ENCODE measurements around the gene WNT9B. TPM values are rescaled to one million over a fixed set of nuclear protein-coding genes. Genes with fewer than 3 reads are reported as not detected.

WNT9B gene
- total RNA-seq, 1 experiment from 2014 or later, result not detected

- H3K4me1 ChIP-seq (ENCODE audit: insufficient read depth, low read length, poor library complexity, severe bottlenecking), result no peaks in the 10 kb centered on the region
- TF ChIP-seq CTCF (conservative IDR thresholded peaks at IDR 0.05; ENCODE audit: low read depth, low read length) (no peak), EZH2 (IDR thresholded peaks at IDR 0.05; ENCODE audit: borderline replicate concordance, low read depth, low read length, poor library complexity, severe bottlenecking) (no peak)
- no peaks in the 10 kb centered on the region for H3K27me3 ChIP-seq (replicated peaks; ENCODE audit: insufficient read depth, low read depth, low read length, poor library complexity)
- ChIA-PET CTCF (no interaction called here), POLR2A (ENCODE audit: low non-redundant PET) (no interaction called here)
- no peaks in the 10 kb centered on the region for H3K9me3 ChIP-seq (ENCODE audit: low read depth, low read length, poor library complexity, severe bottlenecking)
- intact Hi-C loops (cut with micrococcal nuclease; ENCODE audit: unreplicated experiment), result no loop called here
- BruUV-seq (replicated peaks), result no TSS peak
- no peak overlapping the region for H3K27ac ChIP-seq (ENCODE audit: low read depth, low read length, poor library complexity, severe bottlenecking)
- DNase-seq (ENCODE audit: low spot score), result no peak
- H3K36me3 ChIP-seq (ENCODE audit: insufficient read depth, low read length, poor library complexity, severe bottlenecking), result no peaks in the 10 kb centered on the region
- no peak overlapping the region for H3K4me3 ChIP-seq (ENCODE audit: low read depth, low read length, poor library complexity, severe bottlenecking)
These were observed 8.6 kb downstream of the WNT9B start for GRCh38 chr17:46859996-46860395.

GRCh38 chr17:46862949-46863348 lies 11.6 kb downstream of the WNT9B start:
- BruUV-seq (replicated peaks), result no TSS peak

GRCh38 chr17:46863383-46864121 lies 12.2 kb downstream of the WNT9B start:
- Histone ChIP-seq H3K9me3 (ENCODE audit: low read depth, low read length, poor library complexity, severe bottlenecking) (no peaks in the 10 kb centered on the region), H3K27me3 (replicated peaks; ENCODE audit: insufficient read depth, low read depth, low read length, poor library complexity) (no peaks in the 10 kb centered on the region), H3K4me3 (ENCODE audit: low read depth, low read length, poor library complexity, severe bottlenecking) (no peak overlapping the region), H3K27ac (ENCODE audit: low read depth, low read length, poor library complexity, severe bottlenecking) (no peak overlapping the region), H3K36me3 (ENCODE audit: insufficient read depth, low read length, poor library complexity, severe bottlenecking) (no peaks in the 10 kb centered on the region), H3K4me1 (ENCODE audit: insufficient read depth, low read length, poor library complexity, severe bottlenecking) (no peaks in the 10 kb centered on the region)
- intact Hi-C loops (cut with micrococcal nuclease; ENCODE audit: unreplicated experiment), result no loop called here
- POLR2A ChIA-PET (ENCODE audit: low non-redundant PET), result no interaction called here
- no peak for DNase-seq (ENCODE audit: low spot score)
- CTCF ChIA-PET, result no interaction called here
- TF ChIP-seq EZH2 (IDR thresholded peaks at IDR 0.05; ENCODE audit: borderline replicate concordance, low read depth, low read length, poor library complexity, severe bottlenecking) (no peak), CTCF (conservative IDR thresholded peaks at IDR 0.05; ENCODE audit: low read depth, low read length) (no peak)
- no TSS peak for BruUV-seq (replicated peaks)

More at GRCh38 chr17:46862949-46863348, 11.6 kb downstream of the WNT9B start:
- no peak for DNase-seq (ENCODE audit: low spot score)
- Histone ChIP-seq H3K9me3 (ENCODE audit: low read depth, low read length, poor library complexity, severe bottlenecking) (no peaks in the 10 kb centered on the region), H3K4me1 (ENCODE audit: insufficient read depth, low read length, poor library complexity, severe bottlenecking) (no peaks in the 10 kb centered on the region), H3K36me3 (ENCODE audit: insufficient read depth, low read length, poor library complexity, severe bottlenecking) (no peaks in the 10 kb centered on the region), H3K4me3 (ENCODE audit: low read depth, low read length, poor library complexity, severe bottlenecking) (no peak overlapping the region), H3K27ac (ENCODE audit: low read depth, low read length, poor library complexity, severe bottlenecking) (no peak overlapping the region), H3K27me3 (replicated peaks; ENCODE audit: insufficient read depth, low read depth, low read length, poor library complexity) (no peaks in the 10 kb centered on the region)
- ChIA-PET CTCF (no interaction called here), POLR2A (ENCODE audit: low non-redundant PET) (no interaction called here)
- intact Hi-C loops (cut with micrococcal nuclease; ENCODE audit: unreplicated experiment), result no loop called here
- TF ChIP-seq CTCF (conservative IDR thresholded peaks at IDR 0.05; ENCODE audit: low read depth, low read length) (no peak), EZH2 (IDR thresholded peaks at IDR 0.05; ENCODE audit: borderline replicate concordance, low read depth, low read length, poor library complexity, severe bottlenecking) (no peak)

Data from A673 (cell line).